Measurements from ENCODE around the gene DEK.

DNA sequence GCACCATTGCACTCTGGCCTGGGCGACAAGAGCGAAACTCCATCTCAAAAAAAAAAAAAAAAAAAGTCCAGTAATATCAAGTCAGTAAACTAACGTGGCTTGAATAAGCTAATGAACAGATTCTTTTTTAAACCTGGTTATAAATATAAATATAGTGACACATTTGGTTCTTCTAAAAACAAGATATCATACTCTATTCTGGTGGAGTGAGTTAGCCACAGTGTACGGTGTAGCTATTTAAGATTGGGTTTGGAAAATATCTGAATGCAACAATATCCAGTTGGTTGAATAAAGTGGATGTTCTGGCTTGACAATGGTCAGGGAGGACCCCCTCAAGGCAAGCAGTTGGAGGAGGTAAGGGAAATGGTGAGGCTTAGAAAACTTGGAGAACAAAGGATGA is 5.9 kb upstream of the DEK start:
- TF ChIP-seq, protein P1, sequence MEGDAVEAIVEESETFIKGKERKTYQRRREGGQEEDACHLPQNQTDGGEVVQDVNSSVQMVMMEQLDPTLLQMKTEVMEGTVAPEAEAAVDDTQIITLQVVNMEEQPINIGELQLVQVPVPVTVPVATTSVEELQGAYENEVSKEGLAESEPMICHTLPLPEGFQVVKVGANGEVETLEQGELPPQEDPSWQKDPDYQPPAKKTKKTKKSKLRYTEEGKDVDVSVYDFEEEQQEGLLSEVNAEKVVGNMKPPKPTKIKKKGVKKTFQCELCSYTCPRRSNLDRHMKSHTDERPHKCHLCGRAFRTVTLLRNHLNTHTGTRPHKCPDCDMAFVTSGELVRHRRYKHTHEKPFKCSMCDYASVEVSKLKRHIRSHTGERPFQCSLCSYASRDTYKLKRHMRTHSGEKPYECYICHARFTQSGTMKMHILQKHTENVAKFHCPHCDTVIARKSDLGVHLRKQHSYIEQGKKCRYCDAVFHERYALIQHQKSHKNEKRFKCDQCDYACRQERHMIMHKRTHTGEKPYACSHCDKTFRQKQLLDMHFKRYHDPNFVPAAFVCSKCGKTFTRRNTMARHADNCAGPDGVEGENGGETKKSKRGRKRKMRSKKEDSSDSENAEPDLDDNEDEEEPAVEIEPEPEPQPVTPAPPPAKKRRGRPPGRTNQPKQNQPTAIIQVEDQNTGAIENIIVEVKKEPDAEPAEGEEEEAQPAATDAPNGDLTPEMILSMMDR (IDR thresholded peaks at IDR 0.05) = no peak
- no peak for TF ChIP-seq EZH2 (IDR thresholded peaks at IDR 0.05; ENCODE audit: borderline replicate concordance, insufficient read depth, low read depth, low read length, poor library complexity, severe bottlenecking)
